Bone marrow (tissue), 2 donors: Measurements from ENCODE around the gene NUFIP1.
"Not testable (repeated sequence)": the region's sequence is repeated elsewhere in the genome, so short reads cannot be mapped to it uniquely, and the experiment has no call there.

Experiments
- DNase-seq, 2 donors: peaks; one replicate each; lab custom pipeline; 2025; lab: John Stamatoyannopoulos, UW

NUFIP1 gene

DNA sequence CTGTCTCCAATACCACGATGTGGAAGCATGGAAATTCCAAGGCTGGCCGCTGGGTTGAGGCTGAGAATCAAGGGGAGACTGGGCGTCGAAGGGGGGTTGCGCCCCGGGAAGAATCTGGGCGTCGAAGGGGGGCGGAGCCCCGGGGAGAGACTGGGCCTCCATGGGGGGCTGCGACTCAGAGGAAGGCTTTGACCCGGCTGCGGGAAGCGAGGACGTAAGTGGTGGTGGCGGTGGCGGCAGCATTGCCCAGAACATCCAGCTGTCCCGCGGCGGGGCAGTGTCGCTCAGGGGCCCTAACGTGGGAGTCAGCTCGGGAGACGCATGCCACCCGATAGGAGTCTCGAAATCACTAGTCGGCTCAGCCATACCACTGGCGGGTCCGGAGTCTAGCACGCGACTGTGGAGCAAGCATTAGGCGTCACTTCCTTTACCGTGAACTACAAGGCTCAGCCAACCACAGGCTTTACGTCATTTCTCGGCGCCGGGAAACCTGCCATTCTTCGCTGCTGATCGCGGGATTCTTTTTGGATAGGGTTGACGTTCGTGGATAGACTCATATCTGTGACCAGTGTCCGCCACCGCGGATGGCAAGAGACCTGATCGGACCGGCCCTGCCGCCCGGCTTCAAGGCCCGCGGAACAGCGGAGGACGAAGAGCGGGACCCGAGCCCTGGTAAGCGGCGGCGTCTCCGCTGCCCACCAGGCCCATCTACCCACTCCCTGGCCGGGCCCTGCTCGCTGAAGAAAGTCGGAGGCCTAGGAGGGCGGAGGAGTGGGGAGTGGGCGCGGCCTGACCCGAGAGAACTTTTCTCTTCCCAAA, at the start of gene NUFIP1, which contains the start of gene GPALPP1:
TSS of gene NUFIP1 (minus strand) at position 401 of the 819 bp plus-strand sequence. CDS start at position 366, 35 bp downstream.
TSS of gene GPALPP1 (plus strand) at position 468 of the 819 bp plus-strand sequence. CDS start at position 585, 117 bp downstream.
- DNase-seq: peak; percentile 76 to 88

- DNase-seq: no peak
These were observed 46.9 kb upstream of the NUFIP1 start for GRCh38 chr13:45036206-45036605.

DNA sequence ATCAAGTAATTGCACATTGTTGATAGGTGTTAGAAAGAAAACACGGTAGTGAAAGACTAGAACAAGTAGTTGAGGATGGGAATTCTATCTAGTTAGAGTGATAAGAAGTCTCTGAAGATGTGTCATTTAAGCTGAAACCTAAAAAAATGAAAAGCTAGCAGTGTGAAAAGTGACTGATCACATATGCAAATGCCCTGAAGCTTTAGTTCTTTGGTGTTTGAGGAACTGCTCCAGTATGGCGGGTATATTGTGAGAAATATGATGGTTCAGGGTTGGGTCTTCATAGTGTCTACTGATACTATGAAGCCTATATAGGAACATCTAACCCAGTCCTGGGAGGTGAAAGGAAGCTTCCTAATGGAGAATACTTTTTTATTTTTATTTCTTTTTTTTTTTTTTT, 45.1 kb upstream of the NUFIP1 start:
- no peak for DNase-seq

- DNase-seq: no peak
These were observed 35.6 kb upstream of the NUFIP1 start for GRCh38 chr13:45024847-45025246.

- no peak for DNase-seq
These were observed 32.0 kb upstream of the NUFIP1 start for GRCh38 chr13:45021250-45021649.

- DNase-seq: not testable (repeated sequence)
These were observed 30.7 kb upstream of the NUFIP1 start for GRCh38 chr13:45019981-45020380.

GRCh38 chr13:45016792-45017425, 27.6 kb upstream of the NUFIP1 start:
- no peak for DNase-seq

- DNase-seq: no peak
These were observed 26.0 kb upstream of the NUFIP1 start for GRCh38 chr13:45015300-45015699.

GRCh38 chr13:45011198-45011597, 21.9 kb upstream of the NUFIP1 start:
- no peak for DNase-seq

- DNase-seq: no peak
These were observed 18.6 kb upstream of the NUFIP1 start for GRCh38 chr13:45007823-45008222.

GRCh38 chr13:45007225-45007624, 18.0 kb upstream of the NUFIP1 start:
- DNase-seq: no peak

GRCh38 chr13:45004096-45004495, 14.8 kb upstream of the NUFIP1 start:
- no peak for DNase-seq

DNA sequence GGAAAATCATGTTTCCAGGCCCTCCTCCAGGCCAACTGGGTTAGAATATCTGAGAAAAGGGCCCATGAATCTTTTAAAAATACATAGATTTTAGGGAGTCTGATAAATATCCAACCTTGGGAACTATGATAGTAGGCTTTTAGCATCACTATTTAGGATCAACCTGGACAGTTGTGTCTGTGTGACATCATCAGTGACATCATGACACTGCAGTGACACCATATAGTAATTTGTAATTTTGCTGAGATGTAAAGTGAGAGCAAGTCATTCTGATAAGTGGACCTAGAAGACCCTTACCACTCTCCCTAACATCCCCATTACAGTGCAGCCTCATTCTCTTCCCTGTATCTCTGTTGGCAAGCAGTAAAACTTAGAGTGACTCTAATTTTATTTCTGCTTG, 14.1 kb upstream of the NUFIP1 start:
- no peak for DNase-seq

GRCh38 chr13:44989941-44990340, 670 bp upstream of the NUFIP1 start:
- no peak for DNase-seq

DNA sequence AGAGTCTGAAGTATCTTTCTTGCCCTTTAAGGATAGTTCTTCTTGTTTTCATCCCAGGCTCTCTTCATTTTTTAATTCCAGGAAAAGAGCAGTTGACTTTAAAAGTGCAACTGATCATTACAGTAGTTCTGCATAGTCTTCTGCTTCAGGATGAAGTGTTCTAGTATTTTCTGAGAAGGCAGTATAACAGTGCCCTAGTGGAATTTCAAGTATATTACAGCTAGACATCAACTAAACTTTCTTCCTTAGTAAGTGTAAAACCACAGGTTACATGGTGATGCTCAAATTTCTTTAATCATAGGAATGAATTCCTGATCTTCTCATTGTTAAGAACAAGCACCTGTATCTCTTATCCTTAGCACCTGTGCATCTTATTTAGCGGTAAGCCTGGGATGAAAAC, 10.9 kb downstream of the NUFIP1 start:
- no peak for DNase-seq

GRCh38 chr13:44976949-44977583, 12.2 kb downstream of the NUFIP1 start:
- no peak for DNase-seq

DNA sequence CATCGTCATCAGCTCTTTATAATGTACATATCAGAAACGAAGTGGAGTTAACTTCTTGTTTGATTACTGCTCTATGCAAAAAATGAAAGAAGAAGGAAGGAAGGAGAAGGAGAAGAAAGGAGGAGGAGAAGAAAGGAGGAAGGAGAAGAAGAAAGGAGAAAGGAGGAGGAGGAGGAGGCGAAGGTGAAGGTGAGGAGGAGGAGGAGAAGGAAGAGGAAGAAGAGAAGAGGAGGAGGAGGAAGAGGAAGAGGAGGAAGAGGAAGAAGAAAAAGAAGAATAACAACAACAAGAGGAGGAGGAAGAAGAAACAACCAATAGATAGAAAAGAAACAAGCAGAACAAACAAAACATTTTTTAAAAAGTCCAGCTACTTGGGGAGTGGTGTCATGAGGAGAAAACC, 13.1 kb downstream of the NUFIP1 start:
- DNase-seq: no peak

GRCh38 chr13:44974056-44974793, 15.0 kb downstream of the NUFIP1 start:
- peak in 1 of 2 donors; percentile 23 for DNase-seq

GRCh38 chr13:44972956-44973581, 16.2 kb downstream of the NUFIP1 start:
- DNase-seq: peak in 1 of 2 donors; percentile 11

DNA sequence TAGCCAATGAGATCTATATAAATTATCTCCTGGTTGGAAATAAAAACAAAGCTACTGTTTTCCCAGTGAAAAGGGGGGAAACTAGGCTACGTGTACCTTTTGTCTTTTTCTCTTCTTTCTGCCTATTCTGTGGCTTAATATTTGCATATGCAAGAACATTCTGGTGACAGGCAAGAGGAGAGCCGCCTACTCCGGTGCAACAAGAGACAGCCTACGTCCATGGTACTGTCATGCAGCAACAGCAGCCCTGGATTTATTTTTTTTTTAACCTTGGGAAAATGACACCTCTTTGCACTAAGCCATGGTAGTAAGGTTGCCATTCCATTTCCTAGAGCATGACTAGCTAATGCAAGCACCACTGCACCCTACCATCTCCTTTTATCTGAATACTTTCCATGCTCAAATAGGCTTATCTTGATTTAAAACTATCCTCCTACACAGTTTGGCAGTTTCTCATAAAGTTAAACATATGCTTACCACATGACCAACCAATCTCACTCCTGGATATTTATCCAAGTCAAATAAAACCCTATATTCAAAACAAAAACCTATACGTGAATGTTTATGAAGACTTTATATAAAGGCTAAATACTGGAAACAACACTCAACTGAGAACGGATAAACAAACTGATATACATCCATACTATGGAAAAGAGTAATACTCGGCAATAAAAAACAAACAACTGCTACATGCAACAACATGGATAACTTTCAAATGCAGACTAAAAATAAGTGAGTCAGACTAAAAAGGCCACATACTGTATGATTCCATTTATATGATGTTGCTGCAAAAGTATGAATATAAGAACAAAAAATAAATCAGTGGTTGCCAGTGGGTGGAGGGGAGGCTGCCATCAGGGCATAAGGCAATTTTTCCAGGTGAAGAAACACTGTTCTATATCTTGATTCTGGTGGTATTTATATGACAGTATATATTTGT, 17.3 kb downstream of the NUFIP1 start:
- no peak for DNase-seq
